PC-3 (cell line): ENCODE results near the gene GP9. TPM values are rescaled to one million over a fixed set of nuclear protein-coding genes. Genes with fewer than 3 reads are reported as not detected.

Experiments used
- ATAC-seq: fragments of 200-7000 bp; cut with Tn5 transposase; 2 replicates; pipeline ENCODE4 v1.9.1; 2020; ENCODE audit warnings: mild to moderate bottlenecking, moderate library complexity
- BruUV-seq: library from RNA; stranded (reverse); fragments of 400-500 nt; replicated peaks from 2 replicates; lab custom pipeline; 2021; lab: Mats Ljungman, UMichigan
- CTCF ChIA-PET: fragments of 300-600 bp; sonication (Branson Sonifier 250); formaldehyde crosslinking; loops from one replicate; lab custom pipeline; 2022; ENCODE audit warnings: antibody characterized with exemption; lab: Charles Lee
- POLR2A ChIA-PET: fragments of 300-600 bp; sonication (Branson Sonifier 250); formaldehyde crosslinking; loops from one replicate; lab custom pipeline; 2022; ENCODE audit warnings: antibody characterized with exemption; ENCODE audit not compliant: unreplicated experiment; lab: Charles Lee
- DNase-seq: peaks from one replicate; pipeline ENCODE4 v3.0.0-alpha.2; 2015
- H2AFZ ChIP-seq: fragments of 300-600 bp; sonication (generic); 2 replicates; pipeline ENCODE4 v1.6.0; 2016; ENCODE audit warnings: antibody characterized with exemption, low read length
- H3F3A ChIP-seq: fragments of 300-600 bp; sonication (generic); one replicate; pipeline ENCODE4 v1.6.0; 2017; ENCODE audit warnings: antibody characterized with exemption, low read length, control low read depth, mild to moderate bottlenecking; ENCODE audit not compliant: unreplicated experiment
- H3K27ac ChIP-seq: fragments of 300-600 bp; sonication (generic); 2 replicates; pipeline ENCODE4 v1.5.1; 2016; ENCODE audit warnings: mild to moderate bottlenecking, low read length
- H3K27me3 ChIP-seq: fragments of 300-600 bp; sonication (generic); 2 replicates; pipeline ENCODE4 v1.6.1; 2016; ENCODE audit warnings: low read length, mixed read lengths
- H3K36me3 ChIP-seq: fragments of 300-600 bp; sonication (generic); 2 replicates; pipeline ENCODE4 v1.6.1; 2016; ENCODE audit warnings: low read depth, mixed run types, low read length, mixed read lengths
- H3K4me1 ChIP-seq: fragments of 300-600 bp; sonication (generic); 2 replicates; pipeline ENCODE4 v1.5.1; 2016; ENCODE audit warnings: low read length; ENCODE audit not compliant: insufficient read depth
- H3K4me2 ChIP-seq: fragments of 300-600 bp; sonication (generic); 2 replicates; pipeline ENCODE4 v1.6.0; 2016; ENCODE audit warnings: low read length
- H3K4me3 ChIP-seq: fragments of 300-600 bp; sonication (generic); 2 replicates; pipeline ENCODE4 v1.5.1; 2016; ENCODE audit warnings: mild to moderate bottlenecking, low read length, mixed read lengths
- H3K79me2 ChIP-seq: fragments of 300-600 bp; sonication (generic); 2 replicates; pipeline ENCODE4 v1.6.1; 2017; ENCODE audit warnings: low read length, mixed read lengths
- H3K9ac ChIP-seq: fragments of 300-600 bp; sonication (generic); 2 replicates; pipeline ENCODE4 v1.6.0; 2016; ENCODE audit warnings: mild to moderate bottlenecking, low read length
- H3K9me2 ChIP-seq: fragments of 300-600 bp; sonication (generic); replicated peaks from 2 replicates; pipeline ENCODE4 v1.6.1; 2016; ENCODE audit warnings: mixed run types, low read length, mixed read lengths
- H3K9me3 ChIP-seq: fragments of 300-600 bp; sonication (generic); 2 replicates; pipeline ENCODE4 v1.6.1; 2016; ENCODE audit warnings: low read length, mixed read lengths
- H4K20me1 ChIP-seq: fragments of 300-600 bp; sonication (generic); 2 replicates; pipeline ENCODE4 v1.6.1; 2016; ENCODE audit warnings: low read length, mixed read lengths
- CTCF ChIP-seq: fragments of 300-600 bp; sonication (generic); conservative IDR thresholded peaks from 2 replicates; pipeline ENCODE4 v1.5.1; 2017; ENCODE audit warnings: antibody characterized with exemption, low read depth, mild to moderate bottlenecking, low read length
- EZH2 ChIP-seq: fragments of 300-600 bp; sonication (generic); IDR thresholded peaks from one replicate; pipeline ENCODE4 v1.6.1; 2017; ENCODE audit warnings: antibody characterized with exemption, mild to moderate bottlenecking, low read length; ENCODE audit not compliant: unreplicated experiment
- EZH2phosphoT487 ChIP-seq: fragments of 300-600 bp; sonication (generic); IDR thresholded peaks from 2 replicates; pipeline ENCODE4 v1.6.1; 2018; ENCODE audit warnings: mild to moderate bottlenecking, antibody characterized with exemption, low read length, borderline replicate concordance
- intact Hi-C: fragments of 100-400 bp; cut with micrococcal nuclease; formaldehyde crosslinking; loops from 2 replicates; pipeline ENCODE4 v1.9.0; 2023
- total RNA-seq: library from RNA; depleted of rRNA; stranded (reverse); fragments of >200 nt; gene quantifications from 2 replicates; pipeline ENCODE4 v1.2.3, GENCODE V29; 2014

GP9 gene
- total RNA-seq, 1 experiment from 2014 or later = not detected

GRCh38 chr3:129081503-129081902 is 20.9 kb downstream of the GP9 start:
- intact Hi-C loops = no loop called here
- no peaks in the 10 kb centered on the region for H4K20me1 ChIP-seq
- H3K79me2 ChIP-seq = no peaks in the 10 kb centered on the region
- H3K27ac ChIP-seq = no peak overlapping the region
- no peak for DNase-seq
- no peak overlapping the region for H3K4me3 ChIP-seq
- H3K27me3 ChIP-seq = no peaks in the 10 kb centered on the region
- no TSS peak for BruUV-seq
- H3K9ac ChIP-seq = no peak overlapping the region
- H3K4me2 ChIP-seq = no peak overlapping the region
- no peak overlapping the region for H2AFZ ChIP-seq
- POLR2A ChIA-PET = no interaction called here
- no peaks in the 10 kb centered on the region for H3F3A ChIP-seq
- no peaks in the 10 kb centered on the region for H3K9me2 ChIP-seq
- no peaks in the 10 kb centered on the region for H3K36me3 ChIP-seq
- H3K4me1 ChIP-seq = no peaks in the 10 kb centered on the region; the same call in 1 of the 2 replicates
- no peak for TF ChIP-seq CTCF
- no peak for TF ChIP-seq EZH2
- no peak for TF ChIP-seq EZH2phosphoT487
- no peaks in the 10 kb centered on the region for H3K9me3 ChIP-seq
- ATAC-seq = no peak
- CTCF ChIA-PET = no interaction called here

- H3K9me3 ChIP-seq = no peaks in the 10 kb centered on the region
- ChIA-PET POLR2A (no interaction called here), CTCF (no interaction called here)
- no peak overlapping the region for H3K4me2 ChIP-seq
- no peaks in the 10 kb centered on the region for H3F3A ChIP-seq
- H3K27ac ChIP-seq = no peak overlapping the region
- no peaks in the 10 kb centered on the region; the same call in 1 of the 2 replicates for H3K4me1 ChIP-seq
- no peaks in the 10 kb centered on the region for H3K36me3 ChIP-seq
- intact Hi-C loops = no loop called here
- H3K79me2 ChIP-seq = no peaks in the 10 kb centered on the region
- DNase-seq (no peak), ATAC-seq (no peak)
- H3K9ac ChIP-seq = no peak overlapping the region
- no peak for TF ChIP-seq EZH2
- no peak overlapping the region for H3K4me3 ChIP-seq
- H3K9me2 ChIP-seq = no peaks in the 10 kb centered on the region
- no peak overlapping the region for H2AFZ ChIP-seq
- no peaks in the 10 kb centered on the region for H3K27me3 ChIP-seq
- no peaks in the 10 kb centered on the region for H4K20me1 ChIP-seq
- BruUV-seq = no TSS peak
Measured at GRCh38 chr3:129082026-129082425, 21.4 kb downstream of the GP9 start.

- Histone ChIP-seq H3K27me3 (no peaks in the 10 kb centered on the region), H3K4me3 (no peak overlapping the region), H2AFZ (no peak overlapping the region), H3K9me2 (no peaks in the 10 kb centered on the region), H3K27ac (no peak overlapping the region), H3K4me1 (no peaks in the 10 kb centered on the region), H3K79me2 (no peaks in the 10 kb centered on the region), H3F3A (no peaks in the 10 kb centered on the region), H3K4me2 (no peak overlapping the region), H3K9ac (no peak overlapping the region), H3K36me3 (no peaks in the 10 kb centered on the region), H4K20me1 (no peaks in the 10 kb centered on the region), H3K9me3 (no peaks in the 10 kb centered on the region)
- ChIA-PET POLR2A (no interaction called here), CTCF (no interaction called here)
- intact Hi-C loops = no loop called here
- no peak for TF ChIP-seq EZH2phosphoT487
- TF ChIP-seq CTCF = no peak
- no peak for TF ChIP-seq EZH2
- ATAC-seq (no peak), DNase-seq (no peak)
- BruUV-seq = no TSS peak
Measured at GRCh38 chr3:129084501-129084900, 23.9 kb downstream of the GP9 start.
